Fibroblast of pulmonary artery (primary cell): Measurements from ENCODE around the gene RGL1.

Experiments
- DNase-seq: peaks from one replicate; pipeline ENCODE4 v3.0.0-alpha.2; 2010; ENCODE audit warnings: low read depth
- H3K4me3 ChIP-seq: replicated peaks from 2 replicates; pipeline ENCODE4 v1.5.1; 2011; ENCODE audit warnings: low read depth, mild to moderate bottlenecking, control low read depth, low read length, moderate library complexity
- TF ChIP-seq, protein P1 (sequence below): IDR thresholded peaks from 2 replicates; pipeline ENCODE4 v1.5.1; 2011; ENCODE audit warnings: mild to moderate bottlenecking, control low read depth, low read length, inconsistent platforms; ENCODE audit errors: missing control alignments

The RGL1 gene

GRCh38 chr1:183908079-183908478, 103.2 kb downstream of the RGL1 start:
- H3K4me3 ChIP-seq, result no peak overlapping the region
- no peak for DNase-seq
- TF ChIP-seq, protein P1, sequence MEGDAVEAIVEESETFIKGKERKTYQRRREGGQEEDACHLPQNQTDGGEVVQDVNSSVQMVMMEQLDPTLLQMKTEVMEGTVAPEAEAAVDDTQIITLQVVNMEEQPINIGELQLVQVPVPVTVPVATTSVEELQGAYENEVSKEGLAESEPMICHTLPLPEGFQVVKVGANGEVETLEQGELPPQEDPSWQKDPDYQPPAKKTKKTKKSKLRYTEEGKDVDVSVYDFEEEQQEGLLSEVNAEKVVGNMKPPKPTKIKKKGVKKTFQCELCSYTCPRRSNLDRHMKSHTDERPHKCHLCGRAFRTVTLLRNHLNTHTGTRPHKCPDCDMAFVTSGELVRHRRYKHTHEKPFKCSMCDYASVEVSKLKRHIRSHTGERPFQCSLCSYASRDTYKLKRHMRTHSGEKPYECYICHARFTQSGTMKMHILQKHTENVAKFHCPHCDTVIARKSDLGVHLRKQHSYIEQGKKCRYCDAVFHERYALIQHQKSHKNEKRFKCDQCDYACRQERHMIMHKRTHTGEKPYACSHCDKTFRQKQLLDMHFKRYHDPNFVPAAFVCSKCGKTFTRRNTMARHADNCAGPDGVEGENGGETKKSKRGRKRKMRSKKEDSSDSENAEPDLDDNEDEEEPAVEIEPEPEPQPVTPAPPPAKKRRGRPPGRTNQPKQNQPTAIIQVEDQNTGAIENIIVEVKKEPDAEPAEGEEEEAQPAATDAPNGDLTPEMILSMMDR, result no peak

DNA sequence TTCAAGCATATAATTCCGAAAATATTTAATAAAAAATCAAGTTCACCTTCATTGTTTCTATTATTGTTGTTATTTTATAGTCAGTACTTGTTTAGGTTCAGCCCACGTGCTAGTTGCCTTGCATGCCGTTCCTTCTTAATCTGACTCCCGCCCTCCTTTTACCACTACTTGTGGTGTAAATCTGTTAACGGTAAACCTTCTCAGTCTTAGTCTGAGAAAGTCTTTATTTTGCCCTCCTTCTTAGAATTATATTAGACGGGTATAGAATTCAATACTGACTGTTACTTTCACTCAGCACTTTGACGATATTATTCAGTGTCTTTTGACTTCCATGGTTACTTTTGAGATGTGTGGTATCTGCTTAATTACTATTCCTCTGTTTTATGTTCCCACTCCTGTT, 104.8 kb downstream of the RGL1 start:
- TF ChIP-seq, protein P1, result no peak
- no peak for DNase-seq

DNA sequence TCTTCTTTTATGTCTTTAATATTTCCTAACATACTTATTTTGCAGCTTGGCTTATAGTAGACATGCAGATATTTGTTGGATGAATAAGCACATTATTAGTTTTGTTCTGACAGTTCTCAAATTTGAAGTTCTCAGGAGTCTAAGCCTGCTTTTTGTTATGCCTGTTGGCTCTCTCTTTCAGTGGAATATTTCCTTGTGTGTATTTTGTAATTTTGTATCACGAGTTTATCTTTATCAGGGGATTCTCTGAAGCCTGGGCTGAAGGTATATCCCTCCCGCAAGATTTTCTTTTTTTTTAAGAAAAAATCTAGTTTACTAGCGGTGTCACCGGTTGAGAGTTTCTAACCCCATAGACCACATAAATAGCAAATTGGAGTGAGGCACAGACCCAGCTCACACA, 105.9 kb downstream of the RGL1 start:
- DNase-seq, result peak; percentile 21
- TF ChIP-seq, protein P1, result no peak
- H3K4me3 ChIP-seq, result no peak overlapping the region

More for the DNA sequence above, 104.8 kb downstream of the RGL1 start:
- H3K4me3 ChIP-seq, result no peak overlapping the region

DNA sequence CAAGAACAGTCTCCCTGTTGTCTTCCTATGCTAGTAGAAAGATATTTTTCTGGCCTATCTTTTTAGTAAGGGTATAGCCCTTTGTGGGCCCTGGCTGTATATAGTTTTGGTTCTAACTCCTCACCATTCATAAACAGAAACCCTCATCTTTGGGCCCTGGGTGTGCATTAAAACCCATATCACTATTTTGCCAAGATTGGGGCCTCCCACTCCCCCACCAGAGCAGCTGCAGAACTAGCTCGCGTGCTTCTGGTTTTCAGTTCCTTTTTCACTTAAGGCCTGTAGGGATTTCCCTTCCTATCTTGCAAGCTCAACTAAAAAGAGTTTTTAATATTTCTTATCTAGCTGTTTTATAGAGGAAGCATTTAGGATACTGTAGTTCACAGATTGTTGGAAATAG, 106.4 kb downstream of the RGL1 start:
- TF ChIP-seq, protein P1, result no peak
- no peak for DNase-seq
- H3K4me3 ChIP-seq, result no peak overlapping the region

- H3K4me3 ChIP-seq, result no peak overlapping the region
- TF ChIP-seq, protein P1, result no peak
- no peak for DNase-seq
Measured at GRCh38 chr1:183912265-183912886, 107.5 kb downstream of the RGL1 start.

- DNase-seq, result peak; percentile 17
- TF ChIP-seq, protein P1, result no peak
- H3K4me3 ChIP-seq, result no peak overlapping the region
Measured at GRCh38 chr1:183913567-183913993, 108.7 kb downstream of the RGL1 start.

- TF ChIP-seq, protein P1, result no peak
- no peak overlapping the region for H3K4me3 ChIP-seq
- peak; percentile 63 for DNase-seq
Measured at GRCh38 chr1:183914276-183914675, 109.4 kb downstream of the RGL1 start.
